KOPT-K1 (cell line): ENCODE data around the gene PLEKHH1.

Experiments
- H3K27ac ChIP-seq: fragments of 200-600 bp; sonication (generic); 2 replicates; pipeline ENCODE4 v1.5.1; 2016; ENCODE audit warnings: antibody characterized with exemption, mild to moderate bottlenecking, low read depth, low read length; ENCODE audit not compliant: poor library complexity, severe bottlenecking
- H3K36me3 ChIP-seq: fragments of 200-600 bp; sonication (generic); 2 replicates; pipeline ENCODE4 v1.5.1; 2017; ENCODE audit warnings: antibody characterized with exemption, mild to moderate bottlenecking, low read length, moderate library complexity; ENCODE audit not compliant: insufficient read depth
- H3K9me3 ChIP-seq: fragments of 200-600 bp; sonication (generic); 2 replicates; pipeline ENCODE4 v1.5.1; 2017; ENCODE audit warnings: antibody characterized with exemption, low read length, mild to moderate bottlenecking; ENCODE audit not compliant: insufficient read depth, poor library complexity, severe bottlenecking

The PLEKHH1 gene

DNA sequence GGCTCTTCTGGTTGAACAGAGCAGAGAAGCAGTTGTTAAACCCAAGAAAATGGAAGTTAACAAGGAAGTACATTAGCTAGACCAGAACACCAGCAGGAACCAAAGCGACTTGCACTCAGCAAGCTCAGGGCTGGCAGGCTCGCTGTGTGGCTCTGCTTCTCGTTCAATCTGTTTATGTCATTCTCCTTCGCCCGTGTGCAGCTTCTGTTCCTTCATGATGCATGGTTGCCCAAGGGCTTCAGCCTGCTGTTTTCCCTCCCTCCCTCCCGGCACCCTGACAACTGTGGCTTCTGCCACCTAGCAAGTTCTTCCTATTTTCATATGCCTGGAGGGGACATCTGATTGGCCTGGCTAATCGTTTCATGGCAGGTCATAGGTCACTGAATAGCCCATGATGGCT is 41.7 kb downstream of the PLEKHH1 start:
- H3K36me3 ChIP-seq = no peaks in the 10 kb centered on the region
- H3K9me3 ChIP-seq = no peaks in the 10 kb centered on the region
- H3K27ac ChIP-seq = no peak overlapping the region

GRCh38 chr14:67575684-67576083 is 42.6 kb downstream of the PLEKHH1 start:
- Histone ChIP-seq H3K9me3 (no peaks in the 10 kb centered on the region), H3K27ac (no peak overlapping the region), H3K36me3 (no peaks in the 10 kb centered on the region)

DNA sequence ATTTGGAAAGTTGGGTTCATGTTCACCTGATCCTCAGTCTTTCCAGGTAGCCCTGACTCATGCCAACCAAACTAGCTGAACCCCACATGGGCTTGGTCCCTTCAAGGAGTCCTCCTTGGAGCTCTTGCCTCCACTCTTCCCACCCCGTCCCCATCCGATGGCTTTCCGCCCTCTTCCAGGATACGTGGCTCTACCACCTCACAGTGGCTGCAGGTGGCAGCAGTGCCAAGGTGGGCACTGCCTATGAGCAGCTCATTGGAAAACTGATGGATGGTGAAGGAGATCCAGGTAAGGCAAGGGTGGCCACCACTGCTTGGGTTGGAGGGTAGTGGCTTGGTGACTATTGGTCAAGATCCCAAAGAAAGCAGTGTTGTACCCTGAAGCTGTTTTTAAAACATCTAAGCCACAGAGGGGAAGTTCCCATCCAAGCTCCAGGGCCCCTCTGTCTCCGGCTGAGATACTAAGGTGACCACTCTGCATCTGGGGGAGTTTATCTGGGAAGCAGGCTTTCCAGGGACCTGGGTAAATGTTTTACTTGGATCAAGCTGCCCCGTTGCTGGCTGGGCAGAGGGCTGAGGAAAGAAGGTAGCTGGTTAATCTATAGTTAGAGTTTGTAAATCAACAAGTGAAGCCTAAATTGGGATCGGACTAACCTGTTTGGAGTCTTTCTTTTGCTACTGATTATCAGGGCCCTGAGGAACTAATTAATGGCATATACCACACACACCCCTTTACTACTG is 43.3 kb downstream of the PLEKHH1 start:
- Histone ChIP-seq H3K9me3 (no peaks in the 10 kb centered on the region), H3K36me3 (no peaks in the 10 kb centered on the region), H3K27ac (no peak overlapping the region)

DNA sequence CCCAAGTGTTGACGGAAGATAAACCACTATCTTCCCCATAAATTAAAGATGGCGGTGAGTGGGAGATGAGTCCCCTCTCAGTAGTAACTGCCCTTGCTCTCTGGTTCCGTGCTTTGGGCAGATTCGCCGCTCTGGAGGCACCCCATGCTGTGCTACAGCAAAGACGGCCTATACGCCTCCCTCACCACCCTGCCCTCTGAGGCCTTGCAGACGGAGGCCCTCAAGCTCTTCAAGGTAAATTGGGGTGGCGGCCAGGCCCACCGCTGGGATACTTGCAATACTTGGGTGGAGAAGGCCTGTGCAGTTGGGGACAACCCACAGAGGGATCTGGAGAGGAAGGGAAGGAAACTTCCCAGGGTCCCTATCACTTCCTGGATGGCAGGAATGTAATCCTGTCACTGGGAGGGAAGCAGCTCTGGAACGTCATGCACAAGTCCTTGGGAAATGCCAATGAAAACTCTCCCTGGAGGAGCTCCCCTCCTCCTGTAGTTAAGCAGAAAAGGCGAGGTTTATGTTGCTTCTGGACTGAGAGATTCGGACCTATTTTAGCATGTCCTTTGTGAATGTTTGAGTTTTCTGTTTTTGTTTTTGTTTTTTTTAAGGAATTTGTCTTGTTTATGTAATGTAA is 44.2 kb downstream of the PLEKHH1 start:
- H3K27ac ChIP-seq = no peak overlapping the region
- H3K9me3 ChIP-seq = no peaks in the 10 kb centered on the region
- no peaks in the 10 kb centered on the region for H3K36me3 ChIP-seq

DNA sequence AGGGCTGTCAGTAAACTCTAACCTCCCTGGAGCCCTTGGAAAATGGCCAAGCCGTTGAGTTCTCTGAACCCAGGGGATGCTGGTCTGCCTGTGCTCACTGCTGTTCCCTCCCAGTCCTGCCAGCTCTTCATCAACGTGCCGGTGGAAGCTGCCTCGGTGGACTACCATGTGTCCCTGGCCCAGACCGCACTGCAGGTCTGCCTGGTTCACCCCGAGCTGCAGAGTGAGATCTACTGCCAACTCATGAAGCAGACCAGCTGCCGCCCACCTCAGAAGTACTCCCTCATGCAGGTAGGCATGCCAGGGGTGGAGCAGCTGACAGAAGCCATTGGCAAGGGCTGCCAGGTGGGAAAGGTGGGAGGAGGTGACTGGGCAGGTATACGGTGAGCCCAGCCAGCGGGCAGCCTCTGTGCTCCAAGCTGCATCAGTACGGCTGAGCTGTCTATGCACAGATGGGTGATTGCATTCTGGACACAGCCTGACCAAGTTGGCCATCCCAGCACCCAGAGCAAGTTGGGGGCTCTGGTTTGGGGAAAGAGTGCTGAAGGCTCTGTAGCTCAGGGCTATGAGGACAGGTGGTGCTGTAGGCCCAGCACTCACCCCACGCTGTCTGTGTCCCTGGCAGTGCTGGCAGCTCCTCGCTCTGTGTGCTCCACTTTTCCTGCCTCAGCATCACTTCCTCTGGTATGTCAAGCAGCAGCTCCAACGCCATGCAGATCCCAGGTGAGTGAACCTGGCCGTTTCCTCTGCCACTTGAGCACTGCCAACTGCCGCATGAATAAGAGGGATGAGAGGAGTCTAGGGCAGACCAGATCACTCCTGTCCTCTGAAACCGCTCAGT is 45.0 kb downstream of the PLEKHH1 start:
- Histone ChIP-seq H3K27ac (no peak overlapping the region), H3K36me3 (no peaks in the 10 kb centered on the region)

GRCh38 chr14:67579040-67579439 is 46.0 kb downstream of the PLEKHH1 start:
- H3K9me3 ChIP-seq = no peaks in the 10 kb centered on the region
- H3K36me3 ChIP-seq = no peaks in the 10 kb centered on the region
- H3K27ac ChIP-seq = no peak overlapping the region

More for the DNA sequence above, 45.0 kb downstream of the PLEKHH1 start:
- H3K9me3 ChIP-seq = no peaks in the 10 kb centered on the region

DNA sequence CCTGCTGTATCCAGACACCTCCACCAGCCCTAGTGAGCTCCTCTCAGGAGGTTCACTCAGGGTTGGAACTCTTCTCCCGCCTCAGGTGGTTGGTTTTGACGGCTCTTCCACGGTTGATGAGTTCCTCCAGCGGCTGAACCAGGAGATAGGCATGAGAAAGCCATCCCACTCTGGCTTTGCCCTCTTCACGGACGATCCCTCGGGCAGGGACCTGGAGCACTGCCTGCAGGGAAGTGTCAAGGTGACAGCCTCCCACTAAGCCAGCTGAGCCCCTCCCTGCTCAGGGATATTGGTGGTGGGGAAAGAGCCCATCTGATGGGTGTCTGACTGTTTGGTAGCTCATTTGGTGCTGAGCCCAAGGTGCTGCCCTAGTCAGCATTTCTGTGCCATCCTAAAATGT is 46.5 kb downstream of the PLEKHH1 start:
- no peak overlapping the region for H3K27ac ChIP-seq
- H3K36me3 ChIP-seq = no peaks in the 10 kb centered on the region
- no peaks in the 10 kb centered on the region for H3K9me3 ChIP-seq

GRCh38 chr14:67580336-67581171 is 47.5 kb downstream of the PLEKHH1 start:
- Histone ChIP-seq H3K9me3 (no peaks in the 10 kb centered on the region), H3K27ac (no peak overlapping the region), H3K36me3 (peaks cover 2% of the 10 kb centered on the region; the same call in 1 of the 2 replicates)

DNA sequence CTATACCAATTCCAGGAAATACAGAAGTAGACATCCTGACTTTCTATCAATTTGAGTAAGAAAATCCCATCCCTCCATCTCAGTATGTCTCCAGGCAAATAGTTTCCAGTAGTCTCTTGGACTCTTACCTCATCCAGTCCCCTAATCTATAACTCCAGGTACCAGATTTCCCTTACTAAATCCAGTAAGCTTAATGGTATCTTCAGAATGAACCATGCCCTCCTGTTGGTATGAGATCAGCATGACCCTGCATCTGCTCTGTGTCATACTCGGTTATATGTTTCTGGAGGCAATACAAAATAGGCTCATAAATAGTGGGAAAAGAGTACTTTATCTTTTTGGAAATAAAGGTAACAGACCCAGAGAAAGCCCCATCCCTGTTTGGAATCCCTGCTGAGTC is 48.6 kb downstream of the PLEKHH1 start:
- no peaks in the 10 kb centered on the region for H3K9me3 ChIP-seq
- H3K27ac ChIP-seq = no peak overlapping the region
- peaks cover 5% of the 10 kb centered on the region; the same call in 1 of the 2 replicates for H3K36me3 ChIP-seq

DNA sequence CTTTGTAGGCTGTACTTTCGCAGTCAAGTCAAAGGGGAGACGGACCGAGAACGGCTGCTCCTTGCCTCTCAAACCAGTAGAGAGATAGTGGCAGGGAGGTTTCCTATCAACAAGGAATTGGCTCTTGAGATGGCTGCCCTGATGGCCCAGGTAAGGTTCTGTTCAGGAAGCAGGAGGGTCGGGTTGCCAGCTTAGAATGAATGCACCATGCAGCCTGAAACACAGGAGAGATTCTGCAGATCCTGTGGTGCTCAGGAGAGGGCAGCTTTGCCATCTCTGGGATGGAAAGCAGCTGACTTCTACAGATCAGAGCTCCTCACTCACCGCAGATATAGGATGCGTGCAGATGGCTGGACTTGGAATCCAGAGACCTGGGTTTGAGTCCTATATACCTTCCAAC is 49.0 kb downstream of the PLEKHH1 start:
- Histone ChIP-seq H3K9me3 (no peaks in the 10 kb centered on the region), H3K27ac (no peak overlapping the region), H3K36me3 (peaks cover 6% of the 10 kb centered on the region; the same call in 1 of the 2 replicates)

- H3K27ac ChIP-seq = no peak overlapping the region
- peaks cover 25% of the 10 kb centered on the region for H3K36me3 ChIP-seq
- H3K9me3 ChIP-seq = no peaks in the 10 kb centered on the region
Observed at GRCh38 chr14:67583711-67584644, 50.9 kb downstream of the PLEKHH1 start.

DNA sequence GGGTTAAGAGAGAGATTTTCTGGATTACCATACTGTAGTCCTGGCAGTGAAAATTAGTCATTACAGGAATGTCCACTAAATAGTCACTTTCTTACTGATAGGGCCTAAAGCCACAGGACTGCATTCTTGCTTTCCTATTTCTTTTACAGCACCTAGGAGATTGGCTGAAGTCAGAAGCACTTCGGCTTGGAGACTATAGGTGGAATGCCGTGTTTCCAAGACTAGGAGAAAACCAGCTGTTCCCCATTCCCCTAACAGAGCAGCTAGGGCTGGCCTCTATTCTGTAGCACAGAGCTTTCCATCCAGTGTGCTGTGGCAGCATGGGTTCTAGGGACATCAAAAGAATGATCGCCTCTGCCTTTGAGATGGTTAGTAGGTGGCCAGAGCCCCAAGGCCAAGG is 51.9 kb downstream of the PLEKHH1 start:
- Histone ChIP-seq H3K9me3 (no peaks in the 10 kb centered on the region), H3K27ac (no peak overlapping the region), H3K36me3 (peaks cover 35% of the 10 kb centered on the region)

GRCh38 chr14:67586369-67586768 is 53.3 kb downstream of the PLEKHH1 start:
- H3K36me3 ChIP-seq = peaks cover 49% of the 10 kb centered on the region
- no peak overlapping the region for H3K27ac ChIP-seq
- H3K9me3 ChIP-seq = no peaks in the 10 kb centered on the region
